SU-DHL-6 (cell line): Measurements from ENCODE around the gene IFI6.
"Not testable (repeated sequence)": the region's sequence is repeated elsewhere in the genome, so short reads cannot be mapped to it uniquely, and the experiment has no call there.

Source experiments
- H2AFZ ChIP-seq: fragments of 200-600 bp; sonication (generic); 2 replicates; pipeline ENCODE4 v1.6.1; 2014; ENCODE audit warnings: low read depth, mild to moderate bottlenecking, moderate library complexity, mixed read lengths, antibody characterized with exemption, low read length; ENCODE audit not compliant: severe bottlenecking
- H3F3A ChIP-seq: fragments of 200-600 bp; shearing (Covaris generic); 2 replicates; pipeline ENCODE4 v1.6.0; 2016; ENCODE audit warnings: antibody characterized with exemption, mild to moderate bottlenecking; ENCODE audit not compliant: insufficient read depth
- H3K27ac ChIP-seq: fragments of 200-600 bp; sonication (generic); 2 replicates; pipeline ENCODE4 v1.5.1; 2016; ENCODE audit warnings: low read depth, mild to moderate bottlenecking, low read length, moderate library complexity, mixed read lengths
- H3K27me3 ChIP-seq: fragments of 200-600 bp; sonication (generic), shearing (Covaris generic); 2 replicates; pipeline ENCODE4 v1.6.0; 2014; ENCODE audit warnings: mild to moderate bottlenecking, low read length
- H3K36me3 ChIP-seq: fragments of 200-600 bp; sonication (generic); 2 replicates; pipeline ENCODE4 v1.6.1; 2014; ENCODE audit warnings: mild to moderate bottlenecking, low read length, mixed read lengths
- H3K4me2 ChIP-seq: fragments of 300-600, 200-600 bp; shearing (Covaris generic), sonication (generic); 2 replicates; pipeline ENCODE4 v1.6.0; 2014; ENCODE audit warnings: low read length, low read depth, mild to moderate bottlenecking; ENCODE audit not compliant: poor library complexity, severe bottlenecking
- H3K4me3 ChIP-seq: fragments of 200-600 bp; sonication (generic); 2 replicates; pipeline ENCODE4 v1.5.1; 2014; ENCODE audit warnings: antibody characterized with exemption, low read length, mild to moderate bottlenecking, mixed read lengths; ENCODE audit not compliant: insufficient read depth, poor library complexity, severe bottlenecking
- H3K79me2 ChIP-seq: fragments of 200-600 bp; sonication (generic); 2 replicates; pipeline ENCODE4 v1.6.1; 2014; ENCODE audit warnings: mild to moderate bottlenecking, low read length, moderate library complexity; ENCODE audit not compliant: insufficient read depth
- H3K9ac ChIP-seq: fragments of 200-600 bp; sonication (generic); 2 replicates; pipeline ENCODE4 v1.7.0; 2014; ENCODE audit warnings: mild to moderate bottlenecking, low read length
- H3K9me2 ChIP-seq: fragments of 200-600 bp; sonication (generic); replicated peaks from 2 replicates; pipeline ENCODE4 v1.6.1; 2014; ENCODE audit warnings: low read length; ENCODE audit not compliant: insufficient read depth
- H3K9me3 ChIP-seq: fragments of 200-600 bp; sonication (generic); 2 replicates; pipeline ENCODE4 v1.6.1; 2014; ENCODE audit warnings: low read length, mixed read lengths; ENCODE audit not compliant: insufficient read depth
- H4K20me1 ChIP-seq: fragments of 200-600 bp; sonication (generic); 2 replicates; pipeline ENCODE4 v1.6.1; 2014; ENCODE audit warnings: low read depth, mild to moderate bottlenecking, antibody characterized with exemption, low read length, moderate library complexity, mixed read lengths
- EZH2phosphoT487 ChIP-seq: fragments of 200-600 bp; sonication (generic), shearing (Covaris generic); conservative IDR thresholded peaks from 2 replicates; pipeline ENCODE4 v1.6.1; 2018; ENCODE audit warnings: mild to moderate bottlenecking, antibody characterized with exemption, low read length, moderate library complexity, mixed read lengths
- TF ChIP-seq, protein P1 (sequence below): fragments of 200-600 bp; sonication (generic); IDR thresholded peaks from one replicate; pipeline ENCODE4 v1.5.1; 2017; ENCODE audit warnings: antibody characterized with exemption, mild to moderate bottlenecking, low read length, moderate library complexity; ENCODE audit not compliant: insufficient read depth, poor library complexity, severe bottlenecking

The IFI6 gene

DNA sequence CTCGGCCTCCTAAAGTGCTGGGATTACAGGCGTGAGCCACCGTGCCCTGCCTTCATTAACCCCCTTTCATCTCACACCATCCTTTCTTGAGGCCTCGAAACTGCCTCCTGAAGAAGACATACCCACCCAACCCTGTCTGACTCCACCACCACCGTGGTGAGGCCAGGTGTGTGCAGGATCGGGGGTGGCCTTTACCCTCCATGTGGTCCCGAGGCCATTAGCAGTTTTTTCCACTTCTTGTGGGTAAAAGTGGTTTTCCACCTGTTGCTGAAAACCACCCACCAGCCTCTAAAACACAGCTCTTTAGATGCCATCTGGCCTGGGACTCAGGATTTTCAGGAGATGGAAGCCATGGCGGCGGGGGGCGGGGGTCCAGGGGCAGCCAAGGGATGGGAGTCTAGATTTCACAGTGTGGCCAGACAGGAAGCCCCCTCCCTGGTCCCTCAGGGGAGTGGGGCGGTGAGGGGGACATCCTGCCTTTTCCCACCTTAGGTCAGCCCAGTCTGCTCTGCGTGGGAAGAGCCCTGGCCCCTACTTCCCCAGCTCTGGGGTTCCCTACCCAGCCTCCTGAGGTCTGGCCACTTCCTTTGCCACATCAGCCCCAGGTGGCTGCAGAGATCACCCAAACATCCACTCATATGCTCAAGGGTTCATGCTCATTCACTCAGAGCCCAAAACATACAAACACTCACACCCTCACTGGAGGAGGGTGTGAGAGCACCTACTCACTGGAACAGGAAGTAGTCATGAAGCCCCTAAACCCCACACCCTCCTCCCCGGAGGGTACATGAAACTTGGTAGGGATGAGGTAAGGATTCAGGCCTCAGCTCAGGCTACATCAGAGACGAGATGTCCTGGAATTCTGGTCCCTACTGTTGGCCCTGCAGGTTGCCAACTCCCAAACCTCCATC, 39.4 kb downstream of the IFI6 start:
- Histone ChIP-seq H3F3A (no peaks in the 10 kb centered on the region), H3K27ac (no peak overlapping the region), H3K9ac (no peak overlapping the region), H3K9me3 (no peaks in the 10 kb centered on the region), H3K4me3 (no peak overlapping the region), H3K9me2 (no peaks in the 10 kb centered on the region), H4K20me1 (no peaks in the 10 kb centered on the region), H3K79me2 (no peaks in the 10 kb centered on the region), H3K27me3 (no peaks in the 10 kb centered on the region), H3K4me2 (no peak overlapping the region), H3K36me3 (no peaks in the 10 kb centered on the region), H2AFZ (no peak overlapping the region)
- no peak for TF ChIP-seq EZH2phosphoT487
- TF ChIP-seq, protein P1, sequence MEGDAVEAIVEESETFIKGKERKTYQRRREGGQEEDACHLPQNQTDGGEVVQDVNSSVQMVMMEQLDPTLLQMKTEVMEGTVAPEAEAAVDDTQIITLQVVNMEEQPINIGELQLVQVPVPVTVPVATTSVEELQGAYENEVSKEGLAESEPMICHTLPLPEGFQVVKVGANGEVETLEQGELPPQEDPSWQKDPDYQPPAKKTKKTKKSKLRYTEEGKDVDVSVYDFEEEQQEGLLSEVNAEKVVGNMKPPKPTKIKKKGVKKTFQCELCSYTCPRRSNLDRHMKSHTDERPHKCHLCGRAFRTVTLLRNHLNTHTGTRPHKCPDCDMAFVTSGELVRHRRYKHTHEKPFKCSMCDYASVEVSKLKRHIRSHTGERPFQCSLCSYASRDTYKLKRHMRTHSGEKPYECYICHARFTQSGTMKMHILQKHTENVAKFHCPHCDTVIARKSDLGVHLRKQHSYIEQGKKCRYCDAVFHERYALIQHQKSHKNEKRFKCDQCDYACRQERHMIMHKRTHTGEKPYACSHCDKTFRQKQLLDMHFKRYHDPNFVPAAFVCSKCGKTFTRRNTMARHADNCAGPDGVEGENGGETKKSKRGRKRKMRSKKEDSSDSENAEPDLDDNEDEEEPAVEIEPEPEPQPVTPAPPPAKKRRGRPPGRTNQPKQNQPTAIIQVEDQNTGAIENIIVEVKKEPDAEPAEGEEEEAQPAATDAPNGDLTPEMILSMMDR = no peak

DNA sequence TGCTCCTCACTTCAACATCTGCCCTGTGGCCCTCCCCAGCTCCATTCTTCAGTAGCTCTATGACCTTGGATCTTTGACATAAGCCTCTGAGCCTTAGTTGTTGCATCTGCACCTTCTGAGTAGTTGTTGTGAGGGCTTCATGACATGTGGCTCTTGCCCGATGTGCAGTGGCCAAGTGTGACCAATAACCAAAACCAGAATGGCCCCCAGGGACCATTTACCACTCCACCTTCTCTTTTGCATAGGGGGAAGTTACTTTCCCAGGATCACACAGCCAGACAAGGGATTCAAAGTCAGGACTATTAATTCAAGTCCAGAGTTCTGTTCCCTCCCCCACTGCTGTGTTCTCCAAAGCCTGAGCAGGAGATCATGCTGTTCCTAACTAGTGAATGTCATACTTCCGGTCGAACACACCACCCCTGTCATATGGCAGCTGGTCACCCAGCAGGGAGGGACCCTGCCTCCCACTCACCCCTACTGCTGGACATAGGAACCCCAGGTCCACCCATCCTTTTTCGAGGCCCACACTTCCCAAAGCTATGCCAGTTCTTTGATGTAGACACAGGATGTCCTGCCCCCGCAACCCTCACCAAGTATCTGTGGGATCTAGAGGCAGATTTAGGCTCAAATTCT, 41.0 kb downstream of the IFI6 start:
- no peaks in the 10 kb centered on the region for H3F3A ChIP-seq
- no peak overlapping the region for H3K4me2 ChIP-seq
- no peak overlapping the region for H3K4me3 ChIP-seq
- H4K20me1 ChIP-seq = no peaks in the 10 kb centered on the region
- H3K27me3 ChIP-seq = no peaks in the 10 kb centered on the region
- H3K36me3 ChIP-seq = no peaks in the 10 kb centered on the region
- H3K9ac ChIP-seq = no peak overlapping the region
- no peaks in the 10 kb centered on the region for H3K79me2 ChIP-seq
- H3K27ac ChIP-seq = no peak overlapping the region
- TF ChIP-seq, protein P1 = no peak
- TF ChIP-seq EZH2phosphoT487 = no peak
- H3K9me3 ChIP-seq = no peaks in the 10 kb centered on the region
- no peaks in the 10 kb centered on the region for H3K9me2 ChIP-seq
- no peak overlapping the region for H2AFZ ChIP-seq

DNA sequence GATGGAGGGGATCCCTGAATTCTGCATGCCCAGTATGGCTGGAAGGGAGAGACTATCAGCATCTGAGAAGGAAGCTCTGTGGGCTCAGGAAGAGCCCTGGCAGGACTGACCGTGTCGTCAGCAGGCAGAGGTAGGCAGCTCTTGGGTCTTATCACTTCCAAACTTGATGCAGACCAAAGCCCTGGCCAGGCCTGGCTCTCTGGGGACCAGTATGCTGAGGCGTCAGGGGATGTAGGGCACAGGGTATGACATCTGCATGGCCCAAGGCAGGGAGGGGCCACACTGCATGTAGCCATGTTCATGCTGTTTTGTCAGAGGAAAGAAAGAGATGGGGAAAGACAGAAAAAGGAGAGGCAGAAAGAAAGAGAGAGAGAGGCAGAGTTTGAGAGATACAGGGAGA, 43.3 kb downstream of the IFI6 start:
- Histone ChIP-seq H4K20me1 (no peaks in the 10 kb centered on the region), H3K79me2 (no peaks in the 10 kb centered on the region), H2AFZ (no peak overlapping the region), H3K27me3 (no peaks in the 10 kb centered on the region), H3K4me2 (no peak overlapping the region), H3K4me3 (no peak overlapping the region), H3K9me2 (no peaks in the 10 kb centered on the region), H3F3A (no peaks in the 10 kb centered on the region), H3K36me3 (no peaks in the 10 kb centered on the region), H3K27ac (no peak overlapping the region), H3K9ac (no peak overlapping the region), H3K9me3 (no peaks in the 10 kb centered on the region)
- no peak for TF ChIP-seq EZH2phosphoT487
- TF ChIP-seq, protein P1 = no peak

DNA sequence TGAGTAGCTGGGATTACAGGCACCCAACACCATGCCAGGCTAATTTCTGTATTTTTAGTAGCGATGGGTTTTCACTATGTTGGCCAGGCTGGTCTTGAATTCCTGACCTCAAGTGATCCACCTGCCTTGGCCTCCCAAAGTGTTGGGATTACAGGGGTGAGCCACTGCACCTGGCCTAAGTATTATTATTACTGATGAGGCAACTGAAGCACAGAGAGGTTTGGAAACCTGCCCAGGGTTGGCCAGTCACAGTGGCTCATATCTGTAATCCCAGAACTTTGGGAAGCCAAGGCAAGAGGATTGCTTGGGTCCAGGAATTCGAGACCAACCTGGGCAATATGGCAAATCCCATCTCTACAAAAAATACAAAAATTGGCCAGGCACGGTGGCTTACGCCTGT, 44.3 kb downstream of the IFI6 start:
- H3K9ac ChIP-seq, H3K9me2 ChIP-seq, H3K4me2 ChIP-seq, H3K9me3 ChIP-seq, H3K27me3 ChIP-seq, H3K27ac ChIP-seq, H4K20me1 ChIP-seq, H3K36me3 ChIP-seq, H3K4me3 ChIP-seq, H3K79me2 ChIP-seq, H3F3A ChIP-seq, H2AFZ ChIP-seq: not testable (repeated sequence)
